ENCODE measurements around the gene FNDC7. TPM values are rescaled to one million over a fixed set of nuclear protein-coding genes. Genes with fewer than 3 reads are reported as not detected.
"Not testable (repeated sequence)": the region's sequence is repeated elsewhere in the genome, so short reads cannot be mapped to it uniquely, and the experiment has no call there.

The FNDC7 gene, protein sequence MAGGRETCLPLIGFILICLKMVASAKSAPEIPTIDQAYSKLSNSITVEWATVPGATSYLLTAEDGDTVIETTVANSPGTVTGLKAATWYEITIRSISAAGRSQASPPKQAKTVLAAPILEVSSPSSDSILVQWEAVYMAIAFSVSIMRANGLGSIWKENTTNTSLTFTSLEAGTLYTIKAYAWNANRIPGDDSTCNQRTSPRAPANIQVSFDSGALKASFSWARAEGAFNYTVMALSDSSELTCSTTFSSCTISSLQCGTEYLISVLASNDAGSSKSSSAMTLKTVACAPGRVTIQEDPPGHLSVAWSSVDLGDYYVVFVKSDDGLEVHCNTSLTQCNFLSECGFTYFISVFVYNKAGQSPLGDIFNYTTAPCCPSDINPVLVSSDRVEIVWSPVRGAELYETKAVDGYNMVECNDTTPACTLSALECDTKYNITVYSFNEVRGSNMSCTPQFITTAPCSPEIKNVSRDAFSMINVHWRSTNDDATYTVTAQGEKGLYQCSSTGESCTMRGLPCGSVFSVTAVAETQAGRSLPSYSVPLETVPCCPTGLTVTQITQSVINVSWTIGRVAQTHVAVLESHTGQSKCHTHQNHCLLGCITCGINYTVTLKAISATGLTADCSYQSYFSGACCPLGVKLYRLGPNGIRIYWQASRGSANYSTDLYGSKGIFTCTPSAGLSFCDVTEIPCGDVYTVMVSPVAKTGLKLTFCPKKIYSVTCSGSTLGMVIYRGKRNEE
- not detected for total RNA-seq

DNA sequence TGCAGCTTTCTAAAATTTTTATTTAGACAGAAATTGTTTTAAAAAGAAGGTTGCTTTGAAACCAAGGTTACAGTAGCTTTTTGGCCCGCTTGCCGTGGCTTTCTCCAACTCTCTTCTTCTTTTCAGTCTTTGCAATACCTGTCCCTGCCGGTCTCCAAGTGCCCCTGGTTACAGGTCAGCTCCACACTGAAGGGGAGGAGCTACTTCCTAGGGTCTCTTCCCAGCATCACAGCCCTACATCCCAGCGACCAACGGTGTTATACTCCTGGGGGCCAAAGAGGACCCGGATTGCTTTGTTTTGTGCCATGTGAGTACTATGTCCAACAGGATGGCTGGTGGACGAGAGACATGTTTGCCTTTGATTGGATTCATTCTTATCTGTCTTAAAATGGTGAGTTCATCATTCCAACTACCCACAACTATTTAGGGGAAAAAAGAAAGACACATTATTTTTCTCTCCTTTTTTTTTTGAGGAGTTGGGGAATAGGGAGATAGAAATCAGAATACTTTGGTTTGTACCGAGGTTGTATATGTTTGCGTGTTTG, at the start of gene FNDC7:
FNDC7 (plus strand) TSS at position 303 of the 545 bp plus-strand sequence; CDS start at position 329, 26 bp downstream.
- no peak for DNase-seq (ENCODE audit: low spot score)

DNA sequence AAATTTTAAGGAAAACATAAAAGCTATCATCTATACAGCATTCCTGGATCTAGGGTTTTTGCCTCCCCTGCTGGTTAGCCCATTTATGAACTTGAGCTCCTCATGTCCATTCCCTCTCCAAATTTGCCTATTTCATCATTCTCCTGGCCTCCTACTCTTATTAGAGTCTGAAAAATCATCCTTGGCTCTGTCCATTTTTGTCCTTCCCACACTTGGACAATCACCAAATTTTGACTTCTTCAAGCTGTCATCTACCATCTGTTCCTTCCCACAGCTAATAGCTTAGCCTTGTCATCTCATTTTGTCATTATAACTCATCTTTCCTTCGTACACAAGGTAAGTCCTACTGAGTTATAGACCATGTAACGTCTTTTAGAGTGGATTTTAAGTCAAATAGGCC, 49.6 kb upstream of the FNDC7 start:
- no peak for DNase-seq (ENCODE audit: low spot score)

DNA sequence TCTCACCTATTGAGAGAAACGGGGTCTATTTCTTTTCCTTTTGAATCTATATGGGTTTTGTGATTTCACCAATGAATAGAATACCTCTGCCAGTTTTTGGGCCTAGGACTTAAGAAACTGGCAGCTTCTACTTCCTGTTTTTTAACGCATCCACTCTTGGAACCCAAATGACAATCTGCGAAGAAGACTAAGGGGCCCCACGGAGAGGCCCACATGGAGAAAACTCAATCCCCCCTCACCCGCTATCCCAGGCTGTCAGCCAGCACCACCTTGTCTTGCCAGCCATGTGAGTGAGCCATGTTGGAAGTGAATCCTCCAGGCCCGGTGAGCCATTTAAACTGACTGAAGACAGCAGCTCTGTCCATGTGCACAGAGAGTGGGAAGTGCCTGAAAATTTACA, 48.2 kb upstream of the FNDC7 start:
- DNase-seq (ENCODE audit: low spot score): no peak

DNA sequence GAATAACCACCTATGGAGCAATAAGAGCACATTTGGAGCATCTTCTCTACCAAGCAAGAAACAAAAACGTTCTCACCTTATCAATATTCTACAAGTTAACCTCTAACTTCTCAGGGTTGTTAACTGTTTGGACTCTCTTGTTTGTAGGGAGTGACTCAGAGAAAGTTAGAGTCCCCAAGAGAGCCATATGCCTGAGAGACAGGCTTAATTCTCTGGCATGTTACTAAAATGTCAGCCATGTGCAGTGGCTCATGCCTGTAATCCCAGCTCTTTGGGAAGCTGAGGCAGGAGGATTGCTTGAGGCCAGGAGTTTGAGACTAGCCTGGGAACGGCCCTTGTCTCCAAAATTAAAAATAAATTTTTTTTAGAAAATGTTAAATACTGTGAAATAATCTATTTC, 47.6 kb upstream of the FNDC7 start:
- no peak for DNase-seq (ENCODE audit: low spot score)

DNA sequence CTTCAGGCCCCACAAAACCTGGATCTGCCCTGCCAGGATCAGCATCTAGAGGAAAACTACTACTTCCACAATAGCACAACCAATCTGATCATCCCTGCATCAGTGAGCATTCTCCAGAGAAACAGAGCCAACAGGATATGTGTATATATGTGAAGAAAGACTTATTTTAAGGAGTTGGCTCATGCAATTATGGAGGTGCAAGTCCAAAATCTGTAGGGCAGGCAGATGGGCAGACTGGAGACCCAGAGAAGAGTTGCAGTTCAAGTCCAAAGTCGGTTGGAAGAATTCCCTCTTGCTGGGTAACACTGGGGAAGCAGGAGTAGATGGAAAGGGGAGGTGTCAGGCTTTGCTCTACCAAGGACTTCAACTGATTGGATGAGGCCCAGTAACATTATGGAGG, 46.9 kb upstream of the FNDC7 start:
- no peak for DNase-seq (ENCODE audit: low spot score)

DNA sequence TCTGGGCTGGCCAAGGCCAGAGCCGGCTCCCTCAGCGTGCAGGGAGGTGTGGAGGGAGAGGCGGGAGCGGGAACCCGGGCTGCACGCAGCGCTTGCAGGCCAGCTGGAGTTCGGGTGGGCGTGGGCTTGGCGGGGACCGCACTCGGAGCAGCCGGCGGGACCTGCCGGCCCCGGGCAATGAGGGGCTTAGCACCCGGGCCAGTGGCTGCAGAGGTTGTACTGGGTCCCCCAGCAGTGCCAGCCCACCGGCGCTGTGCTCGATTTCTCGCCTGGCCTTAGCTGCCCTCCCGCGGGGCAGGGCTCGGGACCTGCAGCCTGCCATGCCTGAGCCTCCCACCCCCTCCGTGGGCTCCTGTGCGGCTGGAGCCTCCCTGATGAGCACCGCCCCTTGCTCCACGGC, 45.3 kb upstream of the FNDC7 start:
- not testable (repeated sequence) for DNase-seq (ENCODE audit: low spot score)

DNA sequence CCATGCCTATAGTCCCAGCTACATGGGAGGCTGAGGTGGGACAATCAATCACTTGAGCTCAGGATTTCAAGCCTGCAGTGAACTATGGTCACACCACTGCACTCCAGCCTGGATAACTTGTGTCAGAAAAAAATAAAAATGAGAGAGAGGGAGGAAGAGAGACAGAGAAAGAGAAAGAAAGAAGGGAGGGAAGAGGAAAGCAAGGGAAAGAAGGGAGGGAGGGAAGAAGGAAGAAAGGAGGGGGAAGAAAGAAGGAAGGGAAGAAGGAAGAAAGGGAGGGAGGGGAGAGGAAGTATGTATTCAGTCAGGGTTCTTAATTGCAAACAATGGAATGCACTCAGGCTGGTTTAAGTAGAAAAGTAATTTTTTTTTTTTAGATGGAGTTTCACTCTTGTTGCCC, 43.9 kb upstream of the FNDC7 start:
- DNase-seq (ENCODE audit: low spot score): no peak

DNA sequence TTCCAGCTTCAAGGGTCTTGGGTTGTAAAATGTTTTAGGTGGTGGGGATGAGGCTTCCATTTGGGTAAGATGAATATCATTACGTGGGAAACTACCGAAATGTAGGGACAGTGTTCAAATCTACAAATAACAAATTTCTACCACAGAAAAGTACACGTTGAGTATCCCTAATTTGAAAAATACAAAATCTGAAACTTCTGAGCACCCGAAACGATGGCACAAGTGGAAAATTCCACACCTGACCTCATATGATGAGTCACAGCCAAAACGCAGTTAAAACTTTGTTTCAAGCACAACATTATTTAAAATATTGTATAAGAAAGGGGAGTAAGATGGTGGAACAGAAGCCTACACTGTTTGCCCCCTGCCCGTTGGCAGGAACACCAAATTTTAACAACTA, 43.0 kb upstream of the FNDC7 start:
- DNase-seq (ENCODE audit: low spot score): no peak

DNA sequence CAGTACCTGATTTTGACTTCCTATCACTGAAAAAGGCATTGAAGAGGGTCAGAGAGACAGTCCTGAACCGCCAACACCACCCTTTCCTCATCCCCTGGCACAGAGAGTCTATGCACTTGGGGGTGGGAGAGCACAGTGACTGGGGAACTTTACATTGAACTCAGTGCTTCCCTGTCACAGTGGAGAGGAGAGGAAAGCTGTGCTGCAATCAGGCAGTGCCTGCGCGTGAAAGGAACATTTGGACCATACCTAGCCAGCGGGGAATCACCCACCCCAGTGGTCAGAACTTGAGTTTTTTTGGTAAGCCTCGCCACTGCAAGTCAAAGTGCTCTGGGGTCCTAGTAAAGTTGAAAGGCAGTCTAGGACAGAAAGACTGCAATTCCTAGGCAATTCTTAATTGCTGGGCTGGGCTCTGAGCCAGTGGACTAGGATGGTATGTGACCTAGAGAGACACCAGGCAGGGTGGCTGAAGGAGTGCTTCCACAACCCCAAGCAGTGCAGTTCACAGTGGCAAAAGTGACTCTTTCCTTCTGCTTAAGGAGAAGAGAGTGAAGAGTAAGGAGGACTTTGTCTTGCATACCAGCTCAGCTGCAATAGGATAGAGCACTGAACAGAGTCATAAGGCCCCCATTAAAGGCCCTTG, 42.5 kb upstream of the FNDC7 start:
- DNase-seq (ENCODE audit: low spot score): no peak

DNA sequence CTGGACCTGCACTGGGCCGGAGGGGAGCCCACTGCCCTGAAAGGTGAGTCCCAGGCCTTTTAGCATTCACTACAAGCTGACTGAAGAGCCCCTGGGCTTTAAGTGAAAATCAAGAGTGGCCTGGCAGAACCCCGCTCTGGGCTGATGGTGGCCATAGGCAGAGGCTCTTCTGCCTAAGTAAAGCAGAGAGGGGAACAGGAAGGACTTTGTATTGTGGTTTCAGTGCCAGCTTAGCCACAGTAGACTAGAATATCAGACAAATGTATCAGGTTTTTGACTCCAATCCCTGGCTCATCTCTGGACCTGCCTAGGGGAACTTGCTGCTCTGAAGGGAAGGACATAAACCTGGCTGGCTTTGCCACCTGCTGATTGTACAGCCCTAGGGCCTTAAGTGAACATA, 41.6 kb upstream of the FNDC7 start:
- DNase-seq (ENCODE audit: low spot score): no peak

DNA sequence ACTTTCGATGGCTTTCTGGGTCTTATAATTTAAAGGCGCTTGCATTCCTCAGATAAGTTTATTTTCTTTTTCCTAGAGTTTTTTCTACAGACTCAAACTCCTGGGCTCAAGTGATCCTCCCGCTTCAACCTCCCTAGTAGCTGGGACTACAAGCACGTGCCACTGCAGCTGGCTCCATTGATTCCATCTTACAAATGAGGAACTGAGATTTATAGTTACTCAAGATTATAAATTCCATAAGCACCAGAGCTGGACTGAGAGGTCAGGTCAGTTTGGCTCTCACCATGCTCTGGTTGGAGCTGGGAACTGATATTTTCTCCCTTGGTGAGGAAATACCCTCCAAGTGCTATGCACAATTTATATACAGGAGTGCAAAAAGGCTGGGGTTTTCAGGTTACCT, 34.0 kb upstream of the FNDC7 start:
- DNase-seq (ENCODE audit: low spot score): no peak

DNA sequence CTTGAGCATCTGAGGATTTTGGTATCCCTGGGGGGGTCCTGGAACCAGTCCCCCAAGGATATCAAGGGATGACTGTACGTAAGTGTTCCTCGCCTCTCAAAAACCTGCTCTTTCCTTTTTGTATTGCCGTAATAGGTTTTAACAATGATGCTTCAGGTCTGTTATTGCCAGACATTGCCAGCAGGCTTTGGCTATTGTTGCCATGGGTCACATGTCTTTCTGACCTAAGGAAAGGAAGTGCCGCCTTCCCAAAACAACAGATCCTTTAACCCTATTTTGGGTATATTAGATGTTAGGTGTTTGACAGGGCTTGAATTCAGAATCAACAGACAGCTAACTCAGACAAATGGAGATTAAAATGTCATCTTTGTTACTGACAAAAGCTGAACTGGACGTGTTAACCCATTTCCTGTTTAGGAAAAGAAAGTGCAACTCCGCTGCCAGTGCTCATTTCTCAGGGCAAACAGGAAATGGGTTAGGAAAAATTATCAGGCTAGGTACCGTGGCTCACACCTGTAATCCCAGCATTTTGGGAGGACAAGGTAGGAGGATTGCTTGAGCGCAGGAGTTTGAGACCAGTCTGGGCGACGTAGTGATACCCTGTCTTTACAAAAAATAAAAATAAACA, 33.0 kb upstream of the FNDC7 start:
- DNase-seq (ENCODE audit: low spot score): no peak

DNA sequence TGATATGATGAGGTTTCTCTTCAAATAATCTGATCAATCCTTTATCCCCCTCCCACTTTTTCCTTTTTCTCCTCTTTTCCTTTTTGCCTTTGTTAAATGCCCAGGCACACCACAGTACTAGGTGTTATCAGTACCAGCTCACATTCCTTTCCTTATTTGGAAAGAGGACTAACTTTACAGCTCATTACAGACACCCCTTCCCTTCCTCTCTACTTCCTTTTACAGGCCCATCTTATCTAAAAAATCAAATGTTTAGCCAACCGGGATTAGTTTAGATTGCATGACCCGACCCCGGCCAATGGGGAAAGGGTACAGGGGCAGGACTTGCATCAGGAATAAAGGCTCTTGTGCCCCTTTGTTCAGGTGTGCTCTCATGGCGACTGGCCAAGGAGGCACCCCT, 31.0 kb upstream of the FNDC7 start:
- DNase-seq (ENCODE audit: low spot score): not testable (repeated sequence)

DNA sequence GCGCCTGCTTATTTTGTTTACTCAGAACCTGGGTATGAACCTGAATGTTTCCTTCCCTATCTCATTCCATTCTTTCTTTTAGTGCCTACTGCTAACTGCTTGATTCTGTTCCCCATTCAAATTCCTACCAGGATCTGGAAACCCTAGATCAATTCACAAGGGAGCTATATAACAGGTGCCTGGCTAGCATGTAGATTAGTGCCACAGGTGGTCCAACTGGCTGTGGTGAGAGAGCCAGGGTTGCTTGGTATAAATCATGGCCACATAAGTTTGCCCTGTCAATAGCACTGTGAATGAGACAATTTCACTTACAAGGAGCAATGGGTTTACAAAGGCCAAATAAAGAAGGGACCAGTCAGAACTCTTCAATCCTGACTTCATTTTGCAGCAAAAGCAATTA, 27.2 kb upstream of the FNDC7 start:
- no peak for DNase-seq (ENCODE audit: low spot score)

DNA sequence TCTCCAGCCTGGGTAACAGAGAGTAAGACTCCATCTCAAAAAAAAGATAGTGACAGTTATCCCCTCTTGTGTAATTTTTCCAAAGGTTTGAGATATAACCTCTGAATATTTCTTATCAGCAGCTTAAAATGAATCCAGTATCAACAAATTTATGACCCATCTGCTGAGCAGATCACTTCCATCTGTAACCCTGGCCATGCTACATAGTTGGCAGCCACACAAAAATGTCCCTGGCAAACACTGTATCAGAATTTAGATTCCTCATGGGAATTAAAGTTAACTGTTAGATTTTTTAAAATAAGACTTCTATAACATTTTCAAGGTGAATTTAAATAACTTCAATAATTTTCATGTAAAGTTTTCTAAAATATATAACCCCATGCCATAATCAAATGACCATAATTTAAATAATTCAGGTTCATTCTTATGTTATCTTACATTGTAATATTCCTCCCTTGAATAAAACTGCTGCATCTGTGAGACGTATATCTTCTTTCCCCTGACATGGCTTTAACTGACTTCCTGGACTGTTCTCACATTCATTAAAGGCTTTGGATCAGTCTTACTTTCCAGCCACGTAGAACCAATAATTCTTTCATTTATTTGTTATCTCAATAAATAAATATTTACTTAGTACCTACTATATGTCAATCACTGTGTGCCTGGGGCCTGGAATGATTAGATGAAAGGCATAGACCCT, 25.9 kb upstream of the FNDC7 start:
- DNase-seq (ENCODE audit: low spot score): no peak

DNA sequence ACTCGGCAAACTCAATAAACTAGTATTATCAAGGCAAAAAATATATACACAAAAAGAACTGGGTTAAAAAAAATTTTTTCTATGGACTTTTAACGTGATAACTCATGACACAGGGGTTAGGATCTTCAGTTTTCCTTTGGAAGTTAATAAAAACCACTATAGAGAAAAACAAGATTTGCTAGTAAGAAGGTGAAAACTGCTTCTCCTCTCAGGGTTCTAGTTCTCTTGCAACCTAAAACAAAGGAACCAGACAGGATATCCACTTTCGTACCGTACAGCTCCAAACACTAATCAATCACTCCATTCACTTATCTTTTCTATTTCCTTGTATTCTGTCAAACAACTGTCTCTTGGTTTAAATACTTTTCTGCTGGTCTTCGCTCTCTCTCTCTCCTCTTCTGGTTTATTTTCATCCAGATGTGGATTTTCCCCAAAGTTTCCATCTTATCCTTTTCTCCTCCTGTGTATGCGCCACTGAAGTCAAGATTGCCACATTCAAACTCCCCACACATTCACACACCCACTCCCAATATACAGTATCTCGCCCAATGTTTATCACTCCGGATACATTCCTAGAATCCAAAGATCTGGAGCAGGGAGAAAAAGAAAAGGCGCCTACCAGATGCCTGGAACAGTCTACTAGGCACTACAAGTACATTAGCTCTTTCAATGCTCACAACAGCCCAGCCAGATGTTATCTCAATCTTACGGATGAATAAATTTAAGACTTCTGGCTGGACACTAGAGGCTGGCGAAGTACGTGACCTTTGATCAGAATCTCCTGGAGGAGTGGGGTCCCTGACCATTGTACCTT, 21.4 kb upstream of the FNDC7 start:
- no peak for DNase-seq (ENCODE audit: low spot score)

DNA sequence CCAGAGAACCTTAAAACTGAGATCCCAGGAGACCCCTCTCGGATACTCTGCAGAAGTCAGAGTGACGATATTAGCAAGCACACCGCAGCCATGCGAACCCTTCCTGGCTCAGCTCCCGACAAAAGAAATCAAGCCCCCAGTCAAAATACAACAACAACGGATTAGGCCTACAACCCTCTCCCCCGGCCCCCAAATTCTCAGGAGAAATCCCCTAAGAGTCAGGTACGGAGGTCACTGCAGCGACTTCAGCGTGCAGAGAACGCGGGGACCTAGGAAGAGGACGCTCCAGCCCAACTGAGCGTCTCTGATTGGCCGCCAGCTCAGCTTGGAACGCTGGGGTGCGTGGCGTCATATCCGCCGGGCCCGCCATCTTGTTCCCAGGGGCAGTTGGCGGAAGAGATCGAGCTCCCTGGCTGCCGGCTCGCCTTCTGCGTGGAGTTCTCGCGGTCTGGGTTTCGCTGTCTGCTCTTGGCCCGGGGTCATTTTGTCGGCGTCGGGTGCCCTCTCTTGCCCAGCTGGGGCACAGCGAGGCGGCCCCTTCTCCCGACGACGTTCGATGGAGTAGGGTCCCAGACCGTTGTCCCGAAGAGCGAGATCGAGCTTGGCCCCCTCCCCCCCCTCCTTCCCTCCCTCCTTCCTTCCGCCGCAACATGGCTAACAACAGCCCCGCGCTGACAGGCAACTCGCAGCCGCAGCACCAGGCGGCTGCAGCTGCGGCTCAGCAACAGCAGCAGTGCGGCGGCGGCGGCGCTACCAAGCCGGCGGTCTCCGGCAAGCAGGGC, 20.6 kb upstream of the FNDC7 start, which contains the start of gene PRPF38B:
PRPF38B (plus strand) TSS at position 369 of the 782 bp plus-strand sequence; CDS start at position 651, 282 bp downstream.
- peak; percentile 97 for DNase-seq (ENCODE audit: low spot score)

DNA sequence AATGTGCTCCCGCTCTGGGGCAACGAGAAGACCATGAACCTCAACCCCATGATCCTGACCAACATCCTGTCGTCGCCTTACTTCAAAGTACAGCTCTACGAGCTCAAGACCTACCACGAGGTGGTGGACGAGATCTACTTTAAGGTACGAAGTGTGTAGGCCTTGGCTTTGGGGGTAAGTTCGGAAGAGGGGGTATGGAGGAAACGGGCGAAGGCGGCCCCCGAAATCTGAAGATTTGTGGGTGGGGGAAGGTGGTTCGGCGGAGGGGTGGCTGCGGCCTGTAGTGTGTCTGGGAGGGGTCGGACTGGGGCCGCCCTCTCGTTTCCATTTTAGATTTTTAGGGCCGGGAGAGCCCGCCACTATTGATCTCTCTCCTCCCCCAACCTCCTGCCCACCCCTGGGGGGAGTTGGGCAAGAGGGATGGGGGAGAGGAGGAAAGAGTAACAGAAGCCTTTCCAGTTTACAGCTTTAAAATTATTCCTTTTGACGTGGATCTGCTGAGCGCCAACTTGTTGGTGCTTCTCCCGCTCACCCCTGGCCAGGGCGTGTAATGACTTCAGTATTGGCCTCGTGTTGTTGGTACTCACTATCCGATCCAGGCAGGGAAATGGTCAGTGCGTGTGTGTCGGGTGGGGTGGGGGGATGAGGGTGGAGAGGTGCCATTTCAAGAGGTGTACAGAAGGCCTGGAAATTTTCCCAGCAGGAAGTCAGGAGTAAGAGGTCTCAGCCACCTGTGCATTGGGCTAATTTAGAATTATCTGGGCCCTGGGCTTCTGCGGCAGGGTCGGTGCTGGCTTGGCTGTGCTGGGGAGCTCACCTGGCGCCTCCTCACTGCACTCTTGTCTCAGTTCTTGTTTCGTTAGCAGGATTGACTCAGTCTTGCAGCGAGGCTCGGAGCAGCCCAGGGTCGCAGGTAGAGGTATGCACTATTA, 19.7 kb upstream of the FNDC7 start:
- DNase-seq (ENCODE audit: low spot score): peak; percentile 62

Measured in ureter (tissue), 1 donor.